Activated CD8-positive, alpha-beta T cell treated with anti-CD3 and anti-CD28 coated beads, Interleukin-2, amount 10 ng/mL, durations not matched to agents 7 days and 5 days (primary cell): ENCODE data around the gene SH3BGRL3. TPM values are rescaled to one million over a fixed set of nuclear protein-coding genes. Genes with fewer than 3 reads are reported as not detected.
"Not testable (repeated sequence)": the region's sequence is repeated elsewhere in the genome, so short reads cannot be mapped to it uniquely, and the experiment has no call there.

ENCODE experiments used
- ATAC-seq: fragments of 150-1000 bp; cut with Tn5 transposase; one replicate; pipeline ENCODE4 v1.10.0; 2021; ENCODE audit warnings: moderate library complexity
- CTCF ChIA-PET: fragments of 350-600 bp; sonication (Branson Sonifier 250); formaldehyde crosslinking; loops from one replicate; lab custom pipeline; 2021; ENCODE audit warnings: antibody characterized with exemption; lab: Charles Lee
- POLR2A ChIA-PET: fragments of 350-600 bp; sonication (Branson Sonifier 250); formaldehyde crosslinking; loops from one replicate; lab custom pipeline; 2021; ENCODE audit warnings: antibody characterized with exemption; lab: Charles Lee
- DNase-seq: peaks from one replicate; pipeline ENCODE4 v3.0.0-alpha.2; 2020
- H3K27ac Mint-ChIP-seq: one replicate; pipeline ENCODE4 v1.8.0; 2021; ENCODE audit warnings: mild to moderate bottlenecking, mixed read lengths
- H3K27me3 Mint-ChIP-seq: one replicate; pipeline ENCODE4 v1.8.0; 2021; ENCODE audit warnings: low read depth, mixed read lengths
- H3K36me3 Mint-ChIP-seq: one replicate; pipeline ENCODE4 v1.8.0; 2021; ENCODE audit warnings: low read depth, mixed read lengths
- H3K4me1 Mint-ChIP-seq: one replicate; pipeline ENCODE4 v1.8.0; 2021; ENCODE audit warnings: low read depth, mixed read lengths
- H3K4me3 Mint-ChIP-seq: one replicate; pipeline ENCODE4 v1.8.0; 2021; ENCODE audit warnings: mild to moderate bottlenecking, mixed read lengths
- H3K9me3 Mint-ChIP-seq: one replicate; pipeline ENCODE4 v1.8.0; 2022; ENCODE audit warnings: mixed read lengths; ENCODE audit not compliant: insufficient read depth
- total RNA-seq, 2 experiments: library from RNA; stranded (reverse); gene quantifications; one replicate each; pipeline ENCODE4 v1.2.3, GENCODE V29; 2021

SH3BGRL3 gene
- total RNA-seq, 2 experiments from 2014 or later: 795 to 814 TPM

GRCh38 chr1:26318338-26319064 is 38.6 kb downstream of the SH3BGRL3 start:
- ChIA-PET CTCF (interaction anchor here (0.6 to 11.5 kb wide), 22 partner anchors 10 to 192 kb away, joined by 3 to 591 read pairs (median 4); partner anchors contain the start of genes CEP85, DHDDS, SH3BGRL3 and UBXN11), POLR2A (interaction anchor here (0.7 to 10.8 kb wide), 9 partner anchors 8 to 98 kb away, joined by 3 to 409 read pairs (median 6); partner anchors contain the start of genes CEP85, SH3BGRL3 and UBXN11)
- Mint-ChIP-seq H3K9me3 (no peaks in the 10 kb centered on the region), H3K27ac (peak overlapping the region; percentile 78), H3K4me1 (peaks cover 72% of the 10 kb centered on the region), H3K36me3 (peaks cover 54% of the 10 kb centered on the region), H3K4me3 (peak overlapping the region; percentile 84), H3K27me3 (no peaks in the 10 kb centered on the region)
- ATAC-seq: no peak
- peak; percentile 44 for DNase-seq

GRCh38 chr1:26320896-26321295 is 41.0 kb downstream of the SH3BGRL3 start:
- DNase-seq: no peak
- Mint-ChIP-seq H3K4me3 (peak overlapping the region; percentile 84), H3K9me3 (no peaks in the 10 kb centered on the region), H3K4me1 (peaks cover 54% of the 10 kb centered on the region), H3K27me3 (no peaks in the 10 kb centered on the region), H3K36me3 (peaks cover 73% of the 10 kb centered on the region), H3K27ac (peak overlapping the region; percentile 94)
- POLR2A ChIA-PET: interaction anchor here (1.2 to 10.8 kb wide), 3 partner anchors 13 to 38 kb away, joined by 3 to 409 read pairs (median 51); partner anchors contain the start of genes SH3BGRL3 and UBXN11
- CTCF ChIA-PET: interaction anchor here (0.6 to 11.5 kb wide), 25 partner anchors 9 to 198 kb away, joined by 3 to 591 read pairs (median 5); partner anchors contain the start of genes CEP85, SH3BGRL3, UBXN11 and ZNF593
- peak; percentile 6 for ATAC-seq

DNA sequence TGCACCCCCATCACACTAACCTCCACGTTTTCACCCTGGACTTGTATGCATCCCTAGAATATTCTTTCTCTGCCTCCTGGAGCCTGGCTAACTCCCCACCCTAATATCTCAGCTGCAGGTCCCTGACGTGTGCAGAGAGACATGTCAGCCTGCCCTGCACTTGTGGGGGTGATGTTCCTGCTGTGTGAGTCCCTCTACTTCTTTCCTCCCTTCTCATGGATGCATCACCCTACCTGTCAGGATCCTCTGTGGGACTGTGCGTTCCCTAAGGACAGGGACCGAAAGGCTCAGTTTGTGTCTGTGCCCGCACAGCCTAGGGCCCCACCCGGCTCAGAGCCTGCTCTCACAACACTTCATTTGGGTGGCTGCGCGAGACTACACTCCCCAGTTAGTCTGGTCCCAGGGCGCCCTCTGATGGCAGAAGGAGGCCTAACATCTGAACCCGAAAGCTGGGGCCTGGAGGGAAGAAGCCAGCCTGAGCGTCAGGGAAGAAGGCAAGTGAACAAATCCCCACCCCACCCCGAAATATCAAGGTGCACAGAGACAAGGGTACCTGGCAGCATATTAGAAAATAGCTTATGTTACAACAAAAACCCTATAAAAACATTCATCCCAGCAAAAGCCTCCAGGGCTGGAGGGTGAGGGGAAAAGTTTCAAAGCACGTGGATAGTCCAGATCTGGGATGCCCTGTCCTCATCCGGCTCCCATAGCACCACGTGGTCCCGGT is 41.6 kb downstream of the SH3BGRL3 start:
- Mint-ChIP-seq H3K4me1 (peaks cover 49% of the 10 kb centered on the region), H3K9me3 (no peaks in the 10 kb centered on the region), H3K36me3 (peaks cover 74% of the 10 kb centered on the region), H3K27ac (peak overlapping the region; percentile 94), H3K4me3 (peak overlapping the region; percentile 84), H3K27me3 (no peaks in the 10 kb centered on the region)
- DNase-seq (peak; percentile 97), ATAC-seq (peak; percentile 76)
- ChIA-PET POLR2A (interaction anchor here (0.9 to 10.8 kb wide), 4 partner anchors 14 to 54 kb away, joined by 3 to 409 read pairs (median 27); partner anchors contain the start of genes SH3BGRL3 and UBXN11), CTCF (interaction anchor here (0.6 to 11.5 kb wide), 43 partner anchors 10 to 198 kb away, joined by 3 to 591 read pairs (median 4); partner anchors contain the start of genes CEP85, SH3BGRL3, UBXN11 and ZNF593)

GRCh38 chr1:26322042-26322331 is 42.1 kb downstream of the SH3BGRL3 start:
- POLR2A ChIA-PET: interaction anchor here (0.7 to 10.8 kb wide), 4 partner anchors 14 to 53 kb away, joined by 3 to 409 read pairs (median 3); partner anchors contain the start of gene SH3BGRL3
- Mint-ChIP-seq H3K36me3 (peaks cover 78% of the 10 kb centered on the region), H3K9me3 (no peaks in the 10 kb centered on the region), H3K4me3 (no peak overlapping the region), H3K4me1 (peaks cover 44% of the 10 kb centered on the region), H3K27me3 (no peaks in the 10 kb centered on the region), H3K27ac (peak overlapping the region; percentile 48)
- DNase-seq (no peak), ATAC-seq (no peak)
- CTCF ChIA-PET: interaction anchor here (0.6 to 11.5 kb wide), 40 partner anchors 9 to 199 kb away, joined by 3 to 591 read pairs (median 4); partner anchors contain the start of genes CEP85, SH3BGRL3, UBXN11 and ZNF593

DNA sequence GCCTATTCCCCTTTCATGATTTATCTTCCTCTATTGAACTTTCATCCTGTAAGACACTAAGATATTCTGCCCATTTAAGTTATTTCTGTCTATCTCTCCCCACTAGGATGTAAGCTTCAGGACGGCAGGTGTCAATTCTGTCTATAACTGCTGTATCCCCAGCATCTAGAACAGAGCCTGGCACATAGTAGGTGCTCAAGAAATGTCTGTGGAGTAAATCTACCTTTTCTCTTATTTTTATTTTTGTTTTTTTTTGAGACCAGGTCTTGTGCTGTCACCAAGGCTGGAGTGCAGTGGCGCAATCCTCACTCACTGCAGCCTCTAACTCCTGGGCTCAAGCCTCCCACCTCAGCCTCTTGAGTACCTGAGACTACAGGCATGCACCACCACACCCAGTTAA is 43.5 kb downstream of the SH3BGRL3 start:
- H3K36me3 Mint-ChIP-seq: peaks cover 69% of the 10 kb centered on the region
- ATAC-seq (no peak), DNase-seq (no peak)
- POLR2A ChIA-PET: interaction anchor here (10.8 kb wide), 1 partner anchor 40 kb away, joined by 409 read pairs; the partner anchor contains the start of gene SH3BGRL3
- no peak overlapping the region for H3K4me3 Mint-ChIP-seq
- CTCF ChIA-PET: interaction anchor here (0.9 to 11.5 kb wide), 8 partner anchors 35 to 94 kb away, joined by 3 to 591 read pairs (median 16); partner anchors contain the start of gene SH3BGRL3
- H3K9me3 Mint-ChIP-seq: no peaks in the 10 kb centered on the region
- peak overlapping the region; percentile 48 for H3K27ac Mint-ChIP-seq
- peaks cover 38% of the 10 kb centered on the region for H3K4me1 Mint-ChIP-seq
- H3K27me3 Mint-ChIP-seq: no peaks in the 10 kb centered on the region

- peaks cover 38% of the 10 kb centered on the region for H3K4me1 Mint-ChIP-seq
- H3K36me3 Mint-ChIP-seq: peaks cover 58% of the 10 kb centered on the region
- H3K27ac Mint-ChIP-seq: no peak overlapping the region
- DNase-seq (no peak), ATAC-seq (no peak)
- no peaks in the 10 kb centered on the region for H3K9me3 Mint-ChIP-seq
- no peaks in the 10 kb centered on the region for H3K27me3 Mint-ChIP-seq
- H3K4me3 Mint-ChIP-seq: no peak overlapping the region
- POLR2A ChIA-PET: interaction anchor here (1.7 kb wide), 1 partner anchor 50 kb away, joined by 4 read pairs; no protein-coding TSS in a partner anchor
- CTCF ChIA-PET: interaction anchor here (3.9 kb wide), 1 partner anchor 40 kb away, joined by 15 read pairs; no protein-coding TSS in a partner anchor
Observed at GRCh38 chr1:26324550-26324949, 44.7 kb downstream of the SH3BGRL3 start.

GRCh38 chr1:26327956-26328362 is 48.1 kb downstream of the SH3BGRL3 start:
- Mint-ChIP-seq H3K27me3 (no peaks in the 10 kb centered on the region), H3K4me3 (no peak overlapping the region), H3K4me1 (peaks cover 11% of the 10 kb centered on the region), H3K27ac (peak overlapping the region; percentile 20), H3K36me3 (peaks cover 34% of the 10 kb centered on the region), H3K9me3 (no peaks in the 10 kb centered on the region)
- POLR2A ChIA-PET: interaction anchor here (1.4 to 2.2 kb wide), 2 partner anchors 32 to 39 kb away, joined by 3 to 7 read pairs; no protein-coding TSS in a partner anchor
- CTCF ChIA-PET: interaction anchor here (0.8 to 3.9 kb wide), 4 partner anchors 11 to 89 kb away, joined by 3 to 15 read pairs (median 3); no protein-coding TSS in a partner anchor
- DNase-seq: no peak
- no peak for ATAC-seq

GRCh38 chr1:26328597-26328996 is 48.7 kb downstream of the SH3BGRL3 start:
- POLR2A ChIA-PET: interaction anchor here (1.4 to 2.2 kb wide), 2 partner anchors 32 to 40 kb away, joined by 3 to 7 read pairs; no protein-coding TSS in a partner anchor
- DNase-seq: no peak
- Mint-ChIP-seq H3K4me3 (no peak overlapping the region), H3K27me3 (no peaks in the 10 kb centered on the region), H3K27ac (no peak overlapping the region), H3K4me1 (peaks cover 5% of the 10 kb centered on the region), H3K9me3 (no peaks in the 10 kb centered on the region), H3K36me3 (peaks cover 27% of the 10 kb centered on the region)
- CTCF ChIA-PET: interaction anchor here (0.6 to 3.9 kb wide), 3 partner anchors 44 to 129 kb away, joined by 3 to 15 read pairs (median 4); no protein-coding TSS in a partner anchor
- ATAC-seq: no peak

DNA sequence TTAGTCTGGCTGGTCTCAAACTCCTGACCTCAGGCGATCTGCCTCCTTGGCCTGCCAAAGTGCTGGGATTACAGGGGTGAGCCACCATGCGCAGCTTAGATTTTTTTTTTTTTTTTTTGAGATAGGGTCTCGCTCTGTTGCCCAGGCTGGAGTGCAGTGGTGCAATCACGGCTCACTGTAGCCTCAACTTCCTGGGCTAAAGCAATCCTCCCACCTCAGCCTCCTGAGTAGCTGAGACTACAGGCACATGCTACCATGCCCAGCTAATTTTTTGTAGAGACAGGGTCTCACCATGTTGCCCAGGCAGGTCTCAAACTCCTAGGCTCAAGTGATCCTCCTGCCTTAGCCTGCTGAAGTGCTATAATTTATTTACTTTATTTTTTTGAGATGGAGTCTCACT is 49.5 kb downstream of the SH3BGRL3 start:
- H3K4me1 Mint-ChIP-seq, DNase-seq, H3K27ac Mint-ChIP-seq, ATAC-seq, POLR2A ChIA-PET, H3K27me3 Mint-ChIP-seq, H3K4me3 Mint-ChIP-seq, H3K9me3 Mint-ChIP-seq: not testable (repeated sequence)
- CTCF ChIA-PET: interaction anchor here (0.6 to 4.4 kb wide), 4 partner anchors 8 to 130 kb away, joined by 4 to 20 read pairs (median 8); no protein-coding TSS in a partner anchor
- peaks cover 19% of the 10 kb centered on the region for H3K36me3 Mint-ChIP-seq

DNA sequence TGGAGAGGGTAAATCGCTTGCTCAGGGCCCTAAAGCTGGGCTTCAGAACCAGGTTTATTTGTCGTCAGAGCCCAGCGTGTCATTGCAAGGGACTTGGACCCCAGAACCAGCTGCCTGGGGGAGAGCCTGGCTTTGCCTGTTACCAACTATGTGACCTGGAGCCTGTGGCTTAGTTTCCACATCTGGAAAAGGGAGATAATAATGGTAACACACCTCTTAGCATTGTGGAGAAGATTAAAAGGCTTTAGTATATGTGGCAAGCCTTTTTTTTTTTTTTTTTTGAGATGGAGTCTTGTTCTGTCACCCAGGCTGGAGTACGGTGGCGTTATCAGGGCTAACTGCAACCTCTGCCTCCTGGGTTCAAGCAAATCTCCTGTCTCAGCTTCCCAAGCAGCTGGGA is 50.4 kb downstream of the SH3BGRL3 start:
- DNase-seq (no peak), ATAC-seq (no peak)
- Mint-ChIP-seq H3K9me3 (no peaks in the 10 kb centered on the region), H3K4me3 (no peak overlapping the region), H3K27ac (no peak overlapping the region), H3K36me3 (peaks cover 14% of the 10 kb centered on the region), H3K4me1 (peaks cover 6% of the 10 kb centered on the region), H3K27me3 (no peaks in the 10 kb centered on the region)
- POLR2A ChIA-PET: no interaction called here
- CTCF ChIA-PET: interaction anchor here (0.9 to 4.4 kb wide), 5 partner anchors 8 to 87 kb away, joined by 4 to 20 read pairs (median 9); no protein-coding TSS in a partner anchor
